Glomerular visceral epithelial cell (primary cell): Measurements from ENCODE around the gene TTC28.
"Not testable (repeated sequence)": the region's sequence is repeated elsewhere in the genome, so short reads cannot be mapped to it uniquely, and the experiment has no call there.

Experiments used
- DNase-seq: peaks from one replicate; pipeline ENCODE4 v3.0.0-alpha.2; 2016; ENCODE audit errors: extremely low spot score

TTC28 gene

GRCh38 chr22:28488825-28489224 lies 190.8 kb downstream of the TTC28 start:
- no peak for DNase-seq

GRCh38 chr22:28484662-28485061 lies 195.0 kb downstream of the TTC28 start:
- DNase-seq: no peak

- no peak for DNase-seq
These were observed 197.9 kb downstream of the TTC28 start for GRCh38 chr22:28481725-28482124.

GRCh38 chr22:28480000-28480715 lies 199.5 kb downstream of the TTC28 start:
- no peak for DNase-seq

GRCh38 chr22:28478564-28478963 lies 201.1 kb downstream of the TTC28 start:
- DNase-seq: no peak

- DNase-seq: no peak
These were observed 202.1 kb downstream of the TTC28 start for GRCh38 chr22:28477556-28477955.

GRCh38 chr22:28474330-28474729 lies 205.3 kb downstream of the TTC28 start:
- no peak for DNase-seq

GRCh38 chr22:28473258-28473657 lies 206.4 kb downstream of the TTC28 start:
- DNase-seq: no peak

- DNase-seq: not testable (repeated sequence)
These were observed 212.6 kb downstream of the TTC28 start for GRCh38 chr22:28467055-28467454.

GRCh38 chr22:28466399-28466798 lies 213.2 kb downstream of the TTC28 start:
- no peak for DNase-seq

GRCh38 chr22:28465841-28466240 lies 213.8 kb downstream of the TTC28 start:
- no peak for DNase-seq

- DNase-seq: peak; percentile 15
These were observed 215.5 kb downstream of the TTC28 start for GRCh38 chr22:28464127-28464526.

GRCh38 chr22:28463408-28463807 lies 216.2 kb downstream of the TTC28 start:
- DNase-seq: not testable (repeated sequence)

GRCh38 chr22:28462901-28463300 lies 216.7 kb downstream of the TTC28 start:
- DNase-seq: no peak

- DNase-seq: no peak
These were observed 217.6 kb downstream of the TTC28 start for GRCh38 chr22:28462041-28462440.

- DNase-seq: no peak
These were observed 225.1 kb downstream of the TTC28 start for GRCh38 chr22:28454431-28455064.

- DNase-seq: no peak
These were observed 229.5 kb downstream of the TTC28 start for GRCh38 chr22:28450109-28450508.

- DNase-seq: no peak
These were observed 230.6 kb downstream of the TTC28 start for GRCh38 chr22:28449041-28449440.

- no peak for DNase-seq
These were observed 231.0 kb downstream of the TTC28 start for GRCh38 chr22:28448625-28449024.

GRCh38 chr22:28444659-28445058 lies 235.0 kb downstream of the TTC28 start:
- no peak for DNase-seq

- peak; percentile 69 for DNase-seq
These were observed 236.1 kb downstream of the TTC28 start for GRCh38 chr22:28443526-28443876.

- peak; percentile 40 for DNase-seq
These were observed 236.7 kb downstream of the TTC28 start for GRCh38 chr22:28442711-28443525.

- DNase-seq: peak; percentile 84
These were observed 237.4 kb downstream of the TTC28 start for GRCh38 chr22:28442264-28442710.
